IPS-18c (cell line): ENCODE measurements around the gene ADRA2C.

Source experiments
- H3K4me3 ChIP-seq: 2 replicates; pipeline ENCODE4 v1.7.0; 2013; ENCODE audit warnings: low read depth, mild to moderate bottlenecking, low read length, moderate library complexity; ENCODE audit not compliant: insufficient read depth
- H3K9me3 ChIP-seq: one replicate; pipeline ENCODE4 v1.6.1; 2013; ENCODE audit warnings: mild to moderate bottlenecking, low read length, moderate library complexity; ENCODE audit not compliant: control insufficient read depth, insufficient read depth

Gene ADRA2C

GRCh38 chr4:3769642-3770184, 3.5 kb downstream of the ADRA2C start:
- no peak overlapping the region for H3K4me3 ChIP-seq
- H3K9me3 ChIP-seq, result no peaks in the 10 kb centered on the region

DNA sequence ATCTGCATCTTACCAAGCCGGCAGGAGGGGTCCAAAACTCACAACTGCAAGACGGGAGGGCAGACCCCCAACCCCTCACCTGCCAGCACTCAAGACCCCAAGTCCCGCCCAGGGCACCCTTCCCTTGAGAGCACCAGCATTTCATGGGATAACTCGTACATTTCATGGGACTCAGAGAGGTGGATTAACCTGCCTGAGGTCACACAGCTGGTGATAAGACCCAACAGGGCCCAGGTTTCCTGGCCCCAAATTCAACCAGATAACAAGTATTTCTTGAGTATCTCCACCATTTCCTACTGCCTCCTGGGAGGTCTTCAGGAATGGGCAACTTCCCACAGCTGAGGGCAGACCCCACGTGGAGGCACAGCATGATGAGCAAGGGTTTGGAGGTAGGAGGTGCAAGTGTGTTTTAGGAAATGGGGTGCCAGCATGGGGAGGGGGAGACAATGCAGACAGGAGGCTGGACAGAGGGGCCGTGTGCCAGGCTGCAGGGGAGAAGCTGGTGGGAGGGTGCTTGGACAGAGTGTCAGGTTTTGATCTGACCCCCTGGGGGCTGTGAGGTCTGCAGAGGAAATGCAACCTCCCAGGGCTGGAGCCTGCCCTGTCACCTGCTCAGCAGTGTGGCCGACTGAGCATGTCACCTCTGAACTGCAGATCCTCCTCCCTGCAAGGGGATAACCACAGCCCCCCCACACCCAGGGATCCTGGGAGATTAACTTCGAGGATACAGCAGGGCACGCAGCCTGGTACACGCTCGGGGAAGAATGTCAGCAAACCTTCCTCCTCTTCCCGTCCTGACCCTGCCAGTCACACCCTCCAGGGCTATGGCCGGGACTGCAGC, 4.4 kb downstream of the ADRA2C start:
- no peak overlapping the region for H3K4me3 ChIP-seq
- no peaks in the 10 kb centered on the region for H3K9me3 ChIP-seq

- Histone ChIP-seq H3K4me3 (no peak overlapping the region), H3K9me3 (no peaks in the 10 kb centered on the region)
Observed at GRCh38 chr4:3771164-3771809, 5.1 kb downstream of the ADRA2C start.

DNA sequence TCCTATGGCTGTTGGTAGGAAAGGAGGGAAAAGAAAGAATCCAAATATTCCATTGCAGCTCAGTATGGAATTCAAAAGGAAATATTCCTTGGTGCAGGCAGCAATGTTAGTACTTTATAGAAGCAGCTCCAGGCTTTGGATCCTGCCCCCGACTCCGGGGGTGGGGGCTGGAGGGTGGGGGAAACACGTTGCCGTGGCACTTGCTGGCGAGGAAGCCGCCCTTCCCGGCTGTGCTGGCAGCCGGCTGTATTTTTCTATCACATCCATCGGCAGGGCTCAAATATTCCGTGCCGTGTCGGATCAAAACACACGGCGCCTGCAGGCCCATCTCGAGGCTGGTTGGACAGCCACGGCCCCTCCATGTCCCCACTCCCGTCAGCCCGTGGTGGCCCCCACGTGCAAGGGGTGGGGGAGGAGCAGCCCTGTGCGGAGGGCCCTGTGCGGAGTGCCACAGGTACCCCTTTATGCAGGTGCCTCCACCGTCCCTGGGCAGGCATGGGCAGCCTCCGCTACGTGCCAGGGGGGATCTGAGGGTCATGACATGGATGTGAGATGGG, 5.8 kb downstream of the ADRA2C start:
- H3K9me3 ChIP-seq, result no peaks in the 10 kb centered on the region
- no peak overlapping the region for H3K4me3 ChIP-seq

GRCh38 chr4:3772632-3773031, 6.4 kb downstream of the ADRA2C start:
- no peak overlapping the region for H3K4me3 ChIP-seq
- H3K9me3 ChIP-seq, result no peaks in the 10 kb centered on the region

DNA sequence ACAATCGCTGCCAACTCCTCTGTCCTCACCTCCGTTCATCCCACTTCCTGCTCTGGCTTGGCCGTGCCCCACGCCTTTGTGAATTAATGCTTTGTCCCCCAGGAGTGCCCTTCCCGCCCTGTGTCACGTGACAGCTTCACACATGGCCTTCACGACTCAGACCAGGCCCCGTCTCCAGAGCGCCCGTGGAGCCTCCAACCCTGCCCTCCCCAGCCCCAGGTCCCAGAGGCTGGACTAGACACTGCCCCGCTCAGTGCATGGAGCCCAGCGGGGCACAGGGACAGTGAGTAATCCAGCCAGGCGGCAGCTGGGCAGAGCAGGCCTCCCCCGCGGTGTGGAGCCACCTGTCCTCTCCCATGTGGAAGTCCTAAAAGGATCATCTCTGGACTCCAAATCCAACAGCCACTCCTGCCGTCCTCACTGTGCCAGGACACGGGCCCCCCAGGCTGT, 7.4 kb downstream of the ADRA2C start:
- Histone ChIP-seq H3K4me3 (no peak overlapping the region), H3K9me3 (no peaks in the 10 kb centered on the region)

GRCh38 chr4:3774253-3774883, 8.2 kb downstream of the ADRA2C start:
- Histone ChIP-seq H3K4me3 (no peak overlapping the region), H3K9me3 (no peaks in the 10 kb centered on the region)

- no peaks in the 10 kb centered on the region for H3K9me3 ChIP-seq
- no peak overlapping the region for H3K4me3 ChIP-seq
Observed at GRCh38 chr4:3775005-3775404, 8.8 kb downstream of the ADRA2C start.

GRCh38 chr4:3775576-3775975, 9.4 kb downstream of the ADRA2C start:
- no peak overlapping the region for H3K4me3 ChIP-seq
- H3K9me3 ChIP-seq, result no peaks in the 10 kb centered on the region

- Histone ChIP-seq H3K9me3 (no peaks in the 10 kb centered on the region), H3K4me3 (no peak overlapping the region)
Observed at GRCh38 chr4:3776166-3777032, 10.2 kb downstream of the ADRA2C start.

DNA sequence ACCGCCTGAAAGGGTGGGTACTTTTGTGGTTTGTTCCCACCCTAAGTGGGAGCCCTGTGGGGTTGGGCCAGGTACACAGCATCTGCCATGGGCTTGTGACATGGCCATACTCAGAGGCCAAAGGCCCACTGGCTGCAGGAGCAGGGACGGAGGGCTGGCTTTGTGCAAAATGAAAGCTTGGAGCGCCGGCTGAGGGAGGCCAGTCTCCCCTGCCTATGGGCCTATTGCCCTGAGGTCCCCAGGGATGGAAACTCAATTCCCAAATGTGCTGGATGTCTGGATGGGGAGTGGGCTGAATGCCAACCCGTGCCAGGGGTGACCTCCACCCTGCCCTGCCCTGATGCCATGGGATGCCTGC, 10.8 kb downstream of the ADRA2C start:
- Histone ChIP-seq H3K4me3 (no peak overlapping the region), H3K9me3 (no peaks in the 10 kb centered on the region)

GRCh38 chr4:3777669-3778068, 11.5 kb downstream of the ADRA2C start:
- H3K9me3 ChIP-seq, result no peaks in the 10 kb centered on the region
- H3K4me3 ChIP-seq, result no peak overlapping the region

- H3K9me3 ChIP-seq, result no peaks in the 10 kb centered on the region
- H3K4me3 ChIP-seq, result no peak overlapping the region
Observed at GRCh38 chr4:3779509-3779908, 13.3 kb downstream of the ADRA2C start.

DNA sequence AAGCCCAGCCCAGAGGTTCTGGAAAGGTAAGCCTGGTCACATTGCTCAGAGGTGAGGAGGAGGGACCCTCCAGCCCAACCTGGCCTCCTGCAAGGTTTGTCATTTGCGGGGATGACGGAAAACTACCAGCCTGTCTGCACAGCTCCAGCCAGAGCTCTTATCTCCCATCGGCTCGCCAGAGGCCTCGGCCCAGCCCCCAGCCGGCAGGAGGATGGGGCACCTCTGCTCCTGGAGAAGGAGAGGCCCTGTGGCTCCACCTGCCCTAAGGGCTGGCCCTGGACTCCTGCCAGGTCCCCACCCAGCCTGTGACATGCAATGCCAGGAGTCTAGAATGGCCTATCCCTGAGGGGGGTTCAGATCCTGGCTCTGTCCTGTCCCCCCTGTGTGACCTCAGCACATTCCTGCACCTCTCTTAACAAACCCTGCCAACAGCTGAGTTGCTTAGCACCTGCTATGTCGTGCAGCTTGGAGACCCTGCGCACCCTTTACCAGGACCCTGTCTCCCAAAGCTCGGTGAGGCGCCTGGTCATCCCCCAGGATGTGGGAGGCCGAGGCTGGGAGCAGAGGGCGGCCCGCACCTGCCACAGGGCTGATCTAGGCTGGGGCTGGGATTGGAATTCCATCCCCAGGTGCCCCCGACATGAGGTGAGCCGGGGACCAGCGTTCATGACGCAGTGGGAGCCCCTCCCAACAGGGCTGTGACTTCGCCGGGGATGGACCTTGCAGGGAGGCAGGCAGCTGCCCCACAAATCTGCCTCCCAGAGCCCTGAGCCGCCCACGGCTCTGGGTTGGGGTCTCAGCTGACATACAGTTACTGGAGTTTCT, 14.4 kb downstream of the ADRA2C start:
- no peaks in the 10 kb centered on the region for H3K9me3 ChIP-seq
- no peak overlapping the region for H3K4me3 ChIP-seq

DNA sequence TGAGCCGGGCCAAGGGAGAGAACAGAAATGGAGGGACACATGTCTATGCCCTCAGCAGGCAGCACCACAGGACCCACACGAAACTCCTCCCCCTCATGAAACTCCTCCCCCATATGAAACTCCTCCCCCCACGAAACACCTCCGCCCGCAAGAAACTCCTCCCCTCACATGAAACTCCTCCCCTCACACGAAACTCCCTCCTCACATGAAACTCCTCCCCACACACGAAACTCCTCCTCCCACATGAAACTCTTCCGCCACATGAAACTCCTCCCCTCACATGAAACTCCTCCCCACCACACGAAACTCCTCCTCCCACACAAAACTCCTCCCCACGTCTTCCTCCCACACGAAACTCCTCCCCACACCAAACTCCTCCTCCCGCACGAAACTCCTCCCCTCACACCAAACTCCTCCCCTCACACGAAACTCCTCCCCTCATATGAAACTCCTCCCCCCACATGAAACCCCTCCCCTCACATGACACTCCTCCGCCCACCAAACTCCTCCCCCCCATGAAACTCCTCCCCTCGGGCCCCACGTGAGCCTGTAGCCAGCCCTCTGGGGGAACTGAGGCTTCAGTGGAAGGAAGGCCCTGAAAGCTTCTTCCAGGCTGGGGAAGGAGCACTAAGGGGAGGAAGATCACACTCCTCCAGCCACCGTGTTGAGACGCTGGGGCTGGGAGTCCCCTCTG, 15.2 kb downstream of the ADRA2C start:
- H3K4me3 ChIP-seq, result no peak overlapping the region; the same call in 1 of the 2 replicates
- no peaks in the 10 kb centered on the region for H3K9me3 ChIP-seq
